Mesenchymal stem cell (in vitro differentiated cells and primary cell): ENCODE data around the gene VPS35L.
"Not testable (repeated sequence)": the region's sequence is repeated elsewhere in the genome, so short reads cannot be mapped to it uniquely, and the experiment has no call there.

Experiments
- DNase-seq: peaks from one replicate; pipeline ENCODE4 v3.0.0-alpha.2; 2013
- H2AFZ ChIP-seq: one replicate; pipeline ENCODE4 v1.6.1; 2013; ENCODE audit warnings: low read depth, mild to moderate bottlenecking, control low read depth, inconsistent platforms, low read length, moderate library complexity
- H2AK5ac ChIP-seq: 2 replicates; pipeline ENCODE4 v1.6.1; 2013; ENCODE audit warnings: low read length, moderate library complexity, mild to moderate bottlenecking, inconsistent platforms; ENCODE audit not compliant: severe bottlenecking
- H2BK120ac ChIP-seq: one replicate; pipeline ENCODE4 v1.6.1; 2013; ENCODE audit warnings: low read depth, mild to moderate bottlenecking, inconsistent platforms, low read length, moderate library complexity
- H2BK12ac ChIP-seq, 2 experiments: one replicate each; pipeline ENCODE4 v1.6.1; 2013; ENCODE audit warnings: inconsistent platforms in 2 of 2, low read length in 2 of 2, mild to moderate bottlenecking in 2 of 2, moderate library complexity in 2 of 2, control low read depth in 1 of 2
- H2BK15ac ChIP-seq: one replicate; pipeline ENCODE4 v1.6.1; 2013; ENCODE audit warnings: mild to moderate bottlenecking, low read depth, inconsistent platforms; ENCODE audit not compliant: poor library complexity, severe bottlenecking
- H2BK5ac ChIP-seq: 2 replicates; pipeline ENCODE4 v1.6.1; 2013; ENCODE audit warnings: low read depth, mild to moderate bottlenecking, low read length, control low read depth, inconsistent platforms; ENCODE audit not compliant: poor library complexity, severe bottlenecking
- H3K14ac ChIP-seq, 2 experiments: one replicate each; pipeline ENCODE4 v1.6.1; 2013; ENCODE audit warnings: inconsistent platforms in 2 of 2, low read length in 2 of 2, control low read depth in 1 of 2, mild to moderate bottlenecking in 1 of 2, moderate library complexity in 1 of 2
- H3K18ac ChIP-seq, 2 experiments: one replicate each; pipeline ENCODE4 v1.6.1; 2013; ENCODE audit warnings: inconsistent platforms in 2 of 2, low read length in 2 of 2, control low read depth in 1 of 2, low read depth in 1 of 2, mild to moderate bottlenecking in 1 of 2
- H3K23ac ChIP-seq, 2 experiments: one replicate each; pipeline ENCODE4 v1.6.1; 2013; ENCODE audit warnings: inconsistent platforms in 2 of 2, low read length in 2 of 2, mild to moderate bottlenecking in 2 of 2, moderate library complexity in 2 of 2, control low read depth in 1 of 2
- H3K27ac ChIP-seq: 2 replicates; pipeline ENCODE4 v1.5.1; 2013; ENCODE audit warnings: mild to moderate bottlenecking, moderate library complexity, low read length, control low read depth, inconsistent platforms; ENCODE audit not compliant: poor library complexity, severe bottlenecking
- H3K27me3 ChIP-seq, 2 experiments: 2 replicates each; pipeline versions ENCODE4 v1.6.1 to v1.7.0; 2013; ENCODE audit warnings: low read length in 2 of 2, mild to moderate bottlenecking in 2 of 2, moderate library complexity in 2 of 2, control low read depth in 1 of 2, inconsistent platforms in 1 of 2; ENCODE audit not compliant: control insufficient read depth in 1 of 2, insufficient read depth in 1 of 2
- H3K36me3 ChIP-seq, 2 experiments: 2 replicates each; pipeline versions ENCODE4 v1.6.1 to v1.7.0; 2013; ENCODE audit warnings: low read length in 2 of 2, control low read depth in 1 of 2, inconsistent platforms in 1 of 2, low read depth in 1 of 2, mild to moderate bottlenecking in 1 of 2; ENCODE audit not compliant: insufficient read depth in 2 of 2, control insufficient read depth in 1 of 2
- H3K4ac ChIP-seq, 2 experiments: one replicate each; pipeline ENCODE4 v1.6.1; 2013; ENCODE audit warnings: inconsistent platforms in 2 of 2, low read length in 2 of 2, mild to moderate bottlenecking in 2 of 2, moderate library complexity in 2 of 2, control low read depth in 1 of 2, low read depth in 1 of 2
- H3K4me1 ChIP-seq: 2 replicates; pipeline ENCODE4 v1.6.1; 2013; ENCODE audit warnings: low read depth, low read length, control low read depth; ENCODE audit not compliant: control insufficient read depth, insufficient read depth
- H3K4me2 ChIP-seq: 2 replicates; pipeline ENCODE4 v1.6.1; 2013; ENCODE audit warnings: low read length, mild to moderate bottlenecking, inconsistent platforms; ENCODE audit not compliant: poor library complexity, severe bottlenecking
- H3K4me3 ChIP-seq, 2 experiments: 2 replicates each; pipeline versions ENCODE4 v1.5.1 to v1.7.0; 2013; ENCODE audit warnings: low read length in 2 of 2, mild to moderate bottlenecking in 2 of 2, control low read depth in 1 of 2, low read depth in 1 of 2; ENCODE audit not compliant: insufficient read depth in 1 of 2
- H3K79me1 ChIP-seq: replicated peaks from 2 replicates; pipeline ENCODE4 v1.6.1; 2013; ENCODE audit warnings: mild to moderate bottlenecking, control low read depth, low read length, inconsistent platforms; ENCODE audit not compliant: poor library complexity, severe bottlenecking
- H3K9ac ChIP-seq: 2 replicates; pipeline ENCODE4 v1.7.0; 2013; ENCODE audit warnings: mild to moderate bottlenecking, low read length, moderate library complexity
- H3K9me3 ChIP-seq: 2 replicates; pipeline ENCODE4 v1.7.0; 2013; ENCODE audit warnings: mild to moderate bottlenecking, low read length; ENCODE audit not compliant: control insufficient read depth
- H4K8ac ChIP-seq: one replicate; pipeline ENCODE4 v1.6.1; 2013; ENCODE audit warnings: inconsistent platforms, mild to moderate bottlenecking, low read length, moderate library complexity
- H4K91ac ChIP-seq: one replicate; pipeline ENCODE4 v1.6.1; 2013; ENCODE audit warnings: mild to moderate bottlenecking, low read length, inconsistent platforms
- WGBS: methylation state at CpG from one replicate; pipeline ENCODE4 v1.1.7; 2013; ENCODE audit warnings: mixed read lengths; 5-methylcytosine and 5-hydroxymethylcytosine counted together

The VPS35L gene

GRCh38 chr16:19660432-19660831 is 104.9 kb downstream of the VPS35L start:
- Histone ChIP-seq H3K9ac (no peak overlapping the region), H3K4me1 (no peaks in the 10 kb centered on the region), H3K14ac (no peak overlapping the region), H3K4me2 (no peak overlapping the region), H3K18ac (no peak overlapping the region), H2AK5ac (no peak overlapping the region), H3K9me3 (peaks cover 4% of the 10 kb centered on the region), H3K36me3 (peaks cover 19 to 56% of the 10 kb centered on the region in 2 experiments), H3K23ac (no peak overlapping the region), H3K27ac (no peak overlapping the region), H3K4ac (no peak overlapping the region), H3K4me3 (no peak overlapping the region), H2AFZ (no peak overlapping the region), H2BK15ac (no peak overlapping the region), H2BK120ac (no peak overlapping the region), H4K91ac (no peak overlapping the region), H3K27me3 (no peaks in the 10 kb centered on the region), H2BK5ac (no peak overlapping the region), H3K79me1 (no peaks in the 10 kb centered on the region), H4K8ac (no peak overlapping the region), H2BK12ac (no peak overlapping the region)
- WGBS: 100% methylated on average over 1 of the region's 1 CpG
- no peak for DNase-seq

DNA sequence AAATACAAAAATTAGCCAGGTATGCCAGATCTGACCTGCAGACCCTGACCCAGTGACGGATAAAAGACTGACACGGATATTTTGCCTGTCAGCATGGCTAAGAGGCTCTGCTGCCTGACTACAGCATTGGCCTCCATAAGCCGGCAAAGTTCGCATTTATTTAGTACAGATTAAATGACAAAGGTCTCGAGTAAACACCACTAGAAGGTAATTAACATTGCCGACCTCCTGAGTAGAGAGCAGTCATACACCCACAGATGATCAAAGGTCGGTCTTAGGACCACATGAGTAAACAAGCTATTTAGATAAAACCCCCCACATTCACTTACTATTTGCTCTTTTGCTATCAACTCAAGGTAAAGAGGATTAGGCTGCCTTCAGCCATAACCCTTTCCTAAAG is 106.8 kb downstream of the VPS35L start:
- Histone ChIP-seq H3K14ac (no peak overlapping the region), H2BK15ac (no peak overlapping the region), H3K18ac (no peak overlapping the region), H3K27me3 (no peaks in the 10 kb centered on the region), H3K79me1 (no peaks in the 10 kb centered on the region), H3K9me3 (peaks cover 4% of the 10 kb centered on the region), H3K4ac (no peak overlapping the region), H4K8ac (no peak overlapping the region), H2BK5ac (no peak overlapping the region), H2BK120ac (no peak overlapping the region), H3K9ac (no peak overlapping the region), H2AFZ (no peak overlapping the region), H3K23ac (no peak overlapping the region), H3K36me3 (peaks cover 15 to 44% of the 10 kb centered on the region in 2 experiments), H3K4me1 (no peaks in the 10 kb centered on the region), H2BK12ac (no peak overlapping the region), H3K27ac (no peak overlapping the region), H3K4me3 (no peak overlapping the region), H3K4me2 (no peak overlapping the region), H4K91ac (no peak overlapping the region), H2AK5ac (no peak overlapping the region)
- WGBS: 97% methylated on average over 7 of the region's 7 CpGs
- DNase-seq: no peak

DNA sequence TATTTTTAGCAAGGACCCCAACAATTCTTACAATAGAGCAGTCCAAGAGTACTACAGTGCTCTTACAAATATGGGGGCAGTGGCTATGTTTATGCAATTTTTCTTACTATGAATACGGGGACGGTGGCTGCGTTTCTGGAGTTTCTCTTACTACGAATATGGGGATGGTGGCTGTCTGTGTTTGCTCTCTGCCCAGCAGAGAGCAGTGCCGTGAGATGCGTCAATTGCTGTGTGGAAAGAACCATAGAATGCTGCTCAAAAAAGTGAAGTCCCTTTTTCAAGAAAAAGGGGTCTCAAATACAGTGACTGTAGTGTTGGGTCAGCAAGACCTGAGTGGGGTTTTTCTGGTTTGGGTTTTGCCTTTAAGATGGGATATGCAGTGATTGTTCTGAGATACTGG is 108.7 kb downstream of the VPS35L start:
- H3K9ac ChIP-seq: no peak overlapping the region
- H3K4me1 ChIP-seq: no peaks in the 10 kb centered on the region
- H2BK15ac ChIP-seq: no peak overlapping the region
- no peak for DNase-seq
- no peak overlapping the region for H4K8ac ChIP-seq
- H3K18ac ChIP-seq: no peak overlapping the region
- H4K91ac ChIP-seq: no peak overlapping the region
- H3K23ac ChIP-seq: no peak overlapping the region
- no peak overlapping the region for H2AK5ac ChIP-seq
- no peak overlapping the region for H3K4me3 ChIP-seq
- H3K79me1 ChIP-seq: no peaks in the 10 kb centered on the region
- H3K4ac ChIP-seq: no peak overlapping the region
- H3K4me2 ChIP-seq: no peak overlapping the region
- 98% methylated on average over 6 of the region's 6 CpGs for WGBS
- no peak overlapping the region for H3K14ac ChIP-seq
- H3K9me3 ChIP-seq: peaks cover 4% of the 10 kb centered on the region
- no peak overlapping the region for H2BK120ac ChIP-seq
- no peak overlapping the region for H3K27ac ChIP-seq
- H3K36me3 ChIP-seq: peaks cover 8 to 44% of the 10 kb centered on the region in 2 experiments
- no peak overlapping the region for H2BK12ac ChIP-seq
- no peaks in the 10 kb centered on the region for H3K27me3 ChIP-seq
- no peak overlapping the region for H2BK5ac ChIP-seq
- no peak overlapping the region for H2AFZ ChIP-seq

- not testable (repeated sequence) for H3K9me3 ChIP-seq, H3K27ac ChIP-seq, H4K8ac ChIP-seq, H3K4me3 ChIP-seq, H3K4ac ChIP-seq, H2AK5ac ChIP-seq, H2BK12ac ChIP-seq, H3K4me2 ChIP-seq, H3K18ac ChIP-seq, H3K4me1 ChIP-seq, H3K14ac ChIP-seq, H2BK5ac ChIP-seq, H3K27me3 ChIP-seq, H2BK15ac ChIP-seq, H2AFZ ChIP-seq, H3K79me1 ChIP-seq, DNase-seq, H2BK120ac ChIP-seq, H4K91ac ChIP-seq, H3K9ac ChIP-seq, H3K23ac ChIP-seq
- H3K36me3 ChIP-seq: peaks cover 15 to 50% of the 10 kb centered on the region in 2 experiments
- 98% methylated on average over 3 of the region's 3 CpGs for WGBS
These were observed 109.8 kb downstream of the VPS35L start for GRCh38 chr16:19665313-19665712.
